GM23248 (cell line): ENCODE results near the gene CYBA.

ENCODE experiments used
- EZH2 ChIP-seq: fragments of 200-600 bp; sonication (generic); IDR thresholded peaks from 2 replicates; pipeline ENCODE4 v1.6.1; 2018; ENCODE audit warnings: antibody characterized with exemption, mild to moderate bottlenecking; ENCODE audit not compliant: insufficient read depth, poor library complexity, severe bottlenecking
- EZH2phosphoT487 ChIP-seq: fragments of 200-600 bp; sonication (generic); IDR thresholded peaks from 2 replicates; pipeline ENCODE4 v1.6.1; 2018; ENCODE audit warnings: antibody characterized with exemption, moderate library complexity, mild to moderate bottlenecking, low read depth; ENCODE audit not compliant: insufficient read depth

- TF ChIP-seq EZH2: no peak
- TF ChIP-seq EZH2phosphoT487: no peak
These were observed 16.5 kb downstream of the CYBA start for GRCh38 chr16:88634141-88634993.
